Endothelial cell of umbilical vein (primary cell): ENCODE measurements around the gene ARL17A.
"Not testable (repeated sequence)": the region's sequence is repeated elsewhere in the genome, so short reads cannot be mapped to it uniquely, and the experiment has no call there.

Experiments used
- EZH2 ChIP-seq: IDR thresholded peaks from 2 replicates; pipeline ENCODE4 v1.6.1; 2012; ENCODE audit warnings: borderline replicate concordance, low read depth, mild to moderate bottlenecking, moderate library complexity, low read length, inconsistent platforms; ENCODE audit not compliant: severe bottlenecking
- GATA2 ChIP-seq: IDR thresholded peaks from 2 replicates; pipeline ENCODE4 v1.7.0; 2011; ENCODE audit warnings: low read depth, mild to moderate bottlenecking, moderate library complexity, mixed read lengths, low read length; ENCODE audit not compliant: insufficient read length, insufficient read depth
- JUN ChIP-seq: IDR thresholded peaks from 2 replicates; pipeline ENCODE4 v1.6.1; 2011; ENCODE audit warnings: borderline replicate concordance, low read depth; ENCODE audit not compliant: insufficient read length, insufficient read depth
- POLR2A ChIP-seq: IDR thresholded peaks from 2 replicates; pipeline ENCODE4 v1.6.1; 2012; ENCODE audit warnings: low read depth, mild to moderate bottlenecking, control low read depth, low read length
- POLR2AphosphoS5 ChIP-seq: IDR thresholded peaks from 2 replicates; pipeline ENCODE4 v1.6.1; 2012; ENCODE audit warnings: low read depth, mild to moderate bottlenecking, control low read depth, low read length, moderate library complexity; ENCODE audit not compliant: insufficient read depth
- TF ChIP-seq, protein P1 (sequence below), 2 donors: IDR thresholded peaks; 1 replicate in 1 of 2; 2 replicates in 1 of 2; pipeline ENCODE4 v1.5.1; 2011; ENCODE audit warnings: low read length in 2 of 2, mild to moderate bottlenecking in 2 of 2, moderate library complexity in 2 of 2, control low read depth in 1 of 2, inconsistent platforms in 1 of 2, low read depth in 1 of 2; ENCODE audit not compliant: insufficient read depth in 1 of 2; ENCODE audit errors: extremely low read depth in 1 of 2
- TF ChIP-seq, protein P2 (sequence below): IDR thresholded peaks from 2 replicates; pipeline ENCODE4 v1.6.1; 2011; ENCODE audit not compliant: insufficient read depth, insufficient read length

- TF ChIP-seq, protein P1, sequence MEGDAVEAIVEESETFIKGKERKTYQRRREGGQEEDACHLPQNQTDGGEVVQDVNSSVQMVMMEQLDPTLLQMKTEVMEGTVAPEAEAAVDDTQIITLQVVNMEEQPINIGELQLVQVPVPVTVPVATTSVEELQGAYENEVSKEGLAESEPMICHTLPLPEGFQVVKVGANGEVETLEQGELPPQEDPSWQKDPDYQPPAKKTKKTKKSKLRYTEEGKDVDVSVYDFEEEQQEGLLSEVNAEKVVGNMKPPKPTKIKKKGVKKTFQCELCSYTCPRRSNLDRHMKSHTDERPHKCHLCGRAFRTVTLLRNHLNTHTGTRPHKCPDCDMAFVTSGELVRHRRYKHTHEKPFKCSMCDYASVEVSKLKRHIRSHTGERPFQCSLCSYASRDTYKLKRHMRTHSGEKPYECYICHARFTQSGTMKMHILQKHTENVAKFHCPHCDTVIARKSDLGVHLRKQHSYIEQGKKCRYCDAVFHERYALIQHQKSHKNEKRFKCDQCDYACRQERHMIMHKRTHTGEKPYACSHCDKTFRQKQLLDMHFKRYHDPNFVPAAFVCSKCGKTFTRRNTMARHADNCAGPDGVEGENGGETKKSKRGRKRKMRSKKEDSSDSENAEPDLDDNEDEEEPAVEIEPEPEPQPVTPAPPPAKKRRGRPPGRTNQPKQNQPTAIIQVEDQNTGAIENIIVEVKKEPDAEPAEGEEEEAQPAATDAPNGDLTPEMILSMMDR (IDR thresholded peaks at IDR 0.05; ENCODE audit: extremely low read depth in 1 of 2, insufficient read depth in 1 of 2, low read depth in 1 of 2, low read length in 2 of 2) = not testable (repeated sequence)
- TF ChIP-seq POLR2AphosphoS5, JUN, EZH2, POLR2A, GATA2: not testable (repeated sequence)
- TF ChIP-seq, protein P2, sequence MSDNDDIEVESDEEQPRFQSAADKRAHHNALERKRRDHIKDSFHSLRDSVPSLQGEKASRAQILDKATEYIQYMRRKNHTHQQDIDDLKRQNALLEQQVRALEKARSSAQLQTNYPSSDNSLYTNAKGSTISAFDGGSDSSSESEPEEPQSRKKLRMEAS = not testable (repeated sequence)
These were observed 21.3 kb upstream of the ARL17A start for GRCh38 chr17:46600767-46601166.
